ENCODE data around the gene DGUOK. TPM values are rescaled to one million over a fixed set of nuclear protein-coding genes. Genes with fewer than 3 reads are reported as not detected.
"Not testable (repeated sequence)": the region's sequence is repeated elsewhere in the genome, so short reads cannot be mapped to it uniquely, and the experiment has no call there.

DGUOK gene
- total RNA-seq, 1 experiment from 2014 or later: 94.7 TPM

DNA sequence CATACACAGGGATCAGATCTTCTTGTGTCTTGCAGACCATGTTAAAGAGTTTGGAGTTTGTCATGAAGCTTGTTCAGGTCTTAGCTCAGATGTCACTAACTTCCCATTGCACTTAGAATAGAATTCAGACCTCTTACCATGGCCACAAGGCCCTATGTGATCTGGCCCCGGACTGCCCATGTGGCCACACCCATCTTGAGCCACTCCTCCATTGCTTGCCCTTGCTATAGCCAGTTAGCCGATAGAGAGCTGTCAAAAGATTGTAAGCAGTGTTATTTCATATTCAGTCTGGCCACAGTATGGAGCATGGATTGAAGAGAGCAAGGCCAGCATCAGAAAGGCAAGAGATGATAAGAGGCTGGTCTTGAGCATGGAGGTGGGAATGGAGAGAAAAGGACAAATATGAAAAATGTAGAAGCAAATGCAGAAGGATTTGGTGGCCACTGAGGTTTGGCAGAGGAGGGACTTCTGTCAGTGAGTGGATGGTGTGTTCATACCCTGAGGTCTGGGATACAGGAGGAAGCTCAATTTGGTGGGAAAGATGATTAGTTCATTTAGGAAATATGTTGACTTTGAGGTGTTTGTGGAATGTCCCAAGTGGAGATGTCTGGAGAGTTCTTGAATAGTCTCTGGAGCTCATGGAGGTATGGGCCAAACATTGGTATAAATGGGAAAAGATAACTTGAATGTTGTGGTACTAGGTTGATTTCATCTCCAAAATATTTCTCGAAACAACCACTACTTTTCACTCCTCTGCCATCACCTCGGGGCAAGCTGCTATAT lies 10.6 kb downstream of the DGUOK start:
- no peak for DNase-seq (ENCODE audit: low read depth in 1 of 2, low spot score in 2 of 2)
- H3K4me3 ChIP-seq: no peak overlapping the region
- H3K4me1 ChIP-seq (replicated peaks): peaks cover 29% of the 10 kb centered on the region
- no peaks in the 10 kb centered on the region for H3K9me3 ChIP-seq (replicated peaks)
- no peaks in the 10 kb centered on the region for H3K27me3 ChIP-seq (replicated peaks)
- H3K27ac ChIP-seq: no peak overlapping the region
- H3K36me3 ChIP-seq: peaks cover 70% of the 10 kb centered on the region

DNA sequence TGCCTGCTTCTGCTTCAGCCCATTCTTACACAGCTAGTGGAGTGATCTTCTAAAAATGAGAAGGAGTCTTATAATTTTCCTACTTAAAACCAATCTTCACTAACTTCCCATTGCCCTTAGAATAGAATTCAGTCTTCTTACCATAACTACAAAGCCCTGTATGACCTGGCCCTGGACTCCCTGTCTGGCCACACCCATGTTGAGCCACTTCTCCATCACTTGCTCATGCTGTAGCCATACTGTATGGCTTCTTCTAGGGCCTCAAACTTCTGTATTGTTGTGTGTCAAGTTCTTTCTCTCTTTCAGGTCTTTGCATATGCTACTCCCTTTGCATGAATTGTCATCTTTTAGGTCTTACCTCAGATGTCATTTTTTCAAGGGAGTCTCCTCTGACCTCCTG lies 11.2 kb downstream of the DGUOK start:
- DNase-seq (ENCODE audit: low read depth in 1 of 2, low spot score in 2 of 2): no peak
- no peak overlapping the region for H3K4me3 ChIP-seq
- H3K27me3 ChIP-seq (replicated peaks): no peaks in the 10 kb centered on the region
- H3K27ac ChIP-seq: no peak overlapping the region
- no peaks in the 10 kb centered on the region for H3K9me3 ChIP-seq (replicated peaks)
- peaks cover 68% of the 10 kb centered on the region for H3K36me3 ChIP-seq
- H3K4me1 ChIP-seq (replicated peaks): peaks cover 29% of the 10 kb centered on the region

DNA sequence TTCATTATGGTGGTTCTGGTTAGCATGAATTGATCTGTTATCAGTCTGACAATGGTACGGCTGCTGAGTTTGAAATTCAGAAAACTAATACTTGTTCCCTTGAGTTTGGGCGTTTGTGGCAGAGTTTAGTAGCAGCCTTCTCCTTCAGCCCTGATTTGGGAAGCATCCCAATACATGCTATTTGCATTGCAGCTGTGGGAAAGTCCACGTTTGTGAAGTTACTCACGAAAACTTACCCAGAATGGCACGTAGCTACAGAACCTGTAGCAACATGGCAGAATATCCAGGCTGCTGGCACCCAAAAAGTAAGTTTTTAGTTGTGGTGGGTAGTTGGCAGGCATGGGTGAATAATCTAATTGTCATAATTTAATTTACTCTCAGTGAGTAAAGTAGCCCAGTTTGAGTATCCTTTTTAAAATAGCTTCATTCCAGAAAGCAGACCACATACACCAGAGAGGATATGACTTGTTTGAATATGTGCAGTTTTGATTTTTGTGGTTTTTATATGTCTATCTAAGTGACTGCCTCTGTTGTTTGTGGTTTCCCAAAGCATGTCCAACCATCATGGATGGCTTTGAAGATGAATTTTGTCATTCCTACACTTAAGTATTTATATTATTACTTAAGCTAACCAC lies 12.2 kb downstream of the DGUOK start:
- peak in 1 of 2 experiments; percentile 47 for DNase-seq (ENCODE audit: low read depth in 1 of 2, low spot score in 2 of 2)
- H3K9me3 ChIP-seq (replicated peaks): no peaks in the 10 kb centered on the region
- peak overlapping the region; percentile 45 for H3K27ac ChIP-seq
- H3K4me1 ChIP-seq (replicated peaks): peaks cover 29% of the 10 kb centered on the region
- H3K27me3 ChIP-seq (replicated peaks): no peaks in the 10 kb centered on the region
- no peak overlapping the region for H3K4me3 ChIP-seq
- H3K36me3 ChIP-seq: peaks cover 71% of the 10 kb centered on the region

DNA sequence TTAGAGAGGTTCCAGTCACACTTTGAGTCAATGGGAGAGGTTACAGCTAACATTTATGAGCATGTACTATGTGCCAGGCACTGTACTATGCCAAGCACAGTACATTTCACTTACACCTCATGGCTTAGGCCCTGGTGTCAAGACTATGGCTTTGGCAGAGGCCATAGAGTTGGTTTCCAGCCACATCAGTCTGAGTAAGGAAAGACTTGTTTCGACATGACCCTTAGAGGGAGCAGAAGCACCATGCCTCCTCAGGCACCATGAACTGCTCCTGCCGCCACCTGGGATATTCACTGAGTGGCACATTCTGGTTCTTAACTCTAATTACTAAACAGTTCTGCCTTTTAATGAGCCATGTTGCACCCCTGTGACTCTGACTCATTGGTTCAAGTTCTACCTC lies 12.7 kb downstream of the DGUOK start:
- Histone ChIP-seq H3K36me3 (peaks cover 71% of the 10 kb centered on the region), H3K4me3 (no peak overlapping the region), H3K27me3 (replicated peaks) (no peaks in the 10 kb centered on the region), H3K9me3 (replicated peaks) (no peaks in the 10 kb centered on the region), H3K4me1 (replicated peaks) (peaks cover 29% of the 10 kb centered on the region), H3K27ac (peak overlapping the region; percentile 45)
- DNase-seq (ENCODE audit: low read depth in 1 of 2, low spot score in 2 of 2): no peak

DNA sequence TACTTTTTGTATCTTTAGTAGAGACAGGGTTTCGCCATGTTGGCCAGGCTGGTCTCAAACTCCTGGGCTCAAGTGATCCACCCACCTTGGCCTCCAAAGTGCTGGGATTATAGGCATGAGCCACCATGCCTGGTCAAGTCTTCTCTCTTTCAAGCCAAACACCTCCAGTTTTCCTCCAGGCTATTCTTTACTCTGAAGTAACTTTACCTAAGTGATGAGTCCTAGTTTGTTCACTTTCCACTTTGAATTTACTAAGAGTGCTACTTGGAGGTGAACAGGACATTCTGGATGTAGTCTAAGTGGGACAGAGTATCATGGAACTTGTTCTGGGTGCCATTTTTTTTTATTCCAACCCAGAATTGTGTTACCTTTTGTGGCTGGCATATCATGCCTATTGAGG lies 13.4 kb downstream of the DGUOK start:
- H3K27me3 ChIP-seq (replicated peaks); H3K4me3 ChIP-seq; DNase-seq (ENCODE audit: low read depth in 1 of 2, low spot score in 2 of 2); H3K27ac ChIP-seq; H3K9me3 ChIP-seq (replicated peaks): not testable (repeated sequence)
- peaks cover 29% of the 10 kb centered on the region for H3K4me1 ChIP-seq (replicated peaks)
- peaks cover 76% of the 10 kb centered on the region for H3K36me3 ChIP-seq

DNA sequence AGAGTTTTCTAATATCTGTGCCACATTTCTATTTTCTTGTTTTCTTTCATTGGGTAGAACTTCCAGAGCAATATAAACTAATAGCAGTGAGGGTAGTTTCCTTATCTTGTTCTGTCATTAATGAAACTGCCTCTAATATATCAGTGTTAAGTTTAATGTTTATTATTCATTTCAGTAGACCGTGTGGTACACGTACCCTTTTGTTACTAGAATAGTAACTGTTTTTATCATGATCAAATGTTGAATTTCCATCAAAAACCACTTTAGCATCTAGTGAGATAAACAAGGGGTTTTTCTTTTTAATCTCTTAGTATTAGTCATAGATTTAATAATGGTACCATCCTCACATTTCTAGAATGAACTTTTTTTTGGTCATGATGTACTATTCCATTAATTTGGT lies 16.0 kb downstream of the DGUOK start:
- no peak for DNase-seq (ENCODE audit: low read depth in 1 of 2, low spot score in 2 of 2)
- peaks cover 19% of the 10 kb centered on the region for H3K4me1 ChIP-seq (replicated peaks)
- peaks cover 76% of the 10 kb centered on the region for H3K36me3 ChIP-seq

DNA sequence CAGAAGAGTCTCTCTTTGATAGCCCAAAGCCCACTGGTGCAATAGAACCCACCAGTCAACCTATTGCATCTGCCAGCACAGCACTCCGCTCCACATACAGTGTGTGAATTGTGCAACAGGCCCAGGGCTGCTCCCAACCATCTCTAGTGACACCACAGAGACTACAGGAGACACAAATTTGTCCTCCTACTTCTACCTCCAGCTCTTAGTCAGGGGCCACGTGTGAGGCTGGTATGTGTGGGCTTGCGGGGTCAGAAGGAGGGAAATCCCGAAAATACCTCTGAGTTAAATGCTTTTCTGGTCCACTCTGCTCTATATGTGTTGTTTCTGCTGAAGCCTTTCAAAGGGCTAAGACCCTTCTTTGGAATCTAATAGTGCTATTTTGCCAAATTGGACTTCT lies 18.0 kb downstream of the DGUOK start:
- DNase-seq (ENCODE audit: low read depth in 1 of 2, low spot score in 2 of 2): no peak
- Histone ChIP-seq H3K9me3 (replicated peaks) (no peaks in the 10 kb centered on the region), H3K4me1 (replicated peaks) (no peaks in the 10 kb centered on the region), H3K36me3 (peaks cover 78% of the 10 kb centered on the region), H3K27ac (no peak overlapping the region), H3K4me3 (no peak overlapping the region), H3K27me3 (replicated peaks) (no peaks in the 10 kb centered on the region)

More for the DNA sequence above, 16.0 kb downstream of the DGUOK start:
- H3K4me3 ChIP-seq: no peak overlapping the region
- H3K27me3 ChIP-seq (replicated peaks): no peaks in the 10 kb centered on the region
- H3K27ac ChIP-seq: no peak overlapping the region
- H3K9me3 ChIP-seq (replicated peaks): no peaks in the 10 kb centered on the region

DNA sequence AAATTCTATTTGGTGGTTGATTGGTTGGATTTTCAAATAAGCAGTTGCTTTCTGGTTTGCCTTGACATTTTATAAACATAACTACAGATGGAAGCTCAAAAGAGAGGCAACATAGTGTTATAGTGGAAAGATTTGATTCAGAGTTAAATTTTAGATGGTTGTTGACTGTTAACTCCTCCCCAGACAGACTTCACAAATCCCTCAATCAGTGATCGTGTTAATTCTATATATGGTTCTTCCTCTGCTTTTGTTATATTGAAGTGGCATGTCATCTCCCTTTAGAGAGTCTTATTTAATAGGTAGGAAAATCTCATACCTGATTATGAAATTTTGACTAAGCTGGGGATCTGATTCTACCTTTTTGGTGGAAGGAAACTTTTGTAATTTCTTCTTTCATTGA lies 19.5 kb downstream of the DGUOK start:
- DNase-seq (ENCODE audit: low read depth in 1 of 2, low spot score in 2 of 2): no peak
- peaks cover 78% of the 10 kb centered on the region for H3K36me3 ChIP-seq
- no peak overlapping the region for H3K4me3 ChIP-seq
- H3K4me1 ChIP-seq (replicated peaks): no peaks in the 10 kb centered on the region
- H3K27ac ChIP-seq: no peak overlapping the region
- no peaks in the 10 kb centered on the region for H3K9me3 ChIP-seq (replicated peaks)
- H3K27me3 ChIP-seq (replicated peaks): no peaks in the 10 kb centered on the region

DNA sequence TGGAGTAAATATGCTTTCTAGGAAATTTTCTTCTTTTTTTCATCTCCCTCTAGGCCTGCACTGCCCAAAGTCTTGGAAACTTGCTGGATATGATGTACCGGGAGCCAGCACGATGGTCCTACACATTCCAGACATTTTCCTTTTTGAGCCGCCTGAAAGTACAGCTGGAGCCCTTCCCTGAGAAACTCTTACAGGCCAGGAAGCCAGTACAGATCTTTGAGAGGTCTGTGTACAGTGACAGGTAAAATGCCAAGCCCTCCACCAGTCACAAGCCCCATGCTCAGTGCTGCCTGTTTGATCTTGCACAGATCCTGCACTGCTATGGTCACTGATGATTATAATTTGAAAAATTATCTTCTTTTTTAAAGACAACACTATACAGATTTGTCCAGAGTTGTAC lies 20.0 kb downstream of the DGUOK start:
- Histone ChIP-seq H3K36me3 (peaks cover 82% of the 10 kb centered on the region), H3K4me3 (no peak overlapping the region), H3K27ac (no peak overlapping the region), H3K9me3 (replicated peaks) (no peaks in the 10 kb centered on the region), H3K27me3 (replicated peaks) (no peaks in the 10 kb centered on the region), H3K4me1 (replicated peaks) (no peaks in the 10 kb centered on the region)
- no peak for DNase-seq (ENCODE audit: low read depth in 1 of 2, low spot score in 2 of 2)

DNA sequence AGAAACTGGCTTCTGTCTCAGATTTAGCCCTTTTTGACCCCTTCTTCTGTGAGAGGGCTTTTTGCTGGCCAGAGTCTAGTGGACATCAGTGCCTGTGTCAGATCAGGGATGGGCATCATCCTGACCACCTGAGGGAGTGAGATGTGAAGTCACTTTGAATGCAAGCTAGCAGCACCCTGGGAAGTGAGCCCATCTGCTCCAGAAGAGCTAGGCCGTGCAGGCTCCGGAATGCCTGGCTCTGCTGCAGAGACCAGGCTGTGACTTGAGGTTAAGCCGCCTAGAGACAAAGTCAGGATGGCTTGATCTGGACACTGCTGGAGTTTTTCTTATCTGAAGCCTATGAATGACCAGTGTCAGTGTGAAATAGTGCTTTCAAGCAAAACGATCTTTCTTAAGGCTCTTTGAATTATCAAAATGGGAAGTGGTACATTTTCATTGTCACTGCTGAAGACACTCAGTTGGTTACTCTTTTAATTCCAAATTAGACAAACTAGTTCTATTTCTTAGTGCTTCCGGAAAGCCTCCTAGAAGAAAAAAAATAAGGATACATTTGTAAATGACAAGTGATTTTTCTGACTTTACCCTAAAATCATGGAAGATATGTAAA lies 20.8 kb downstream of the DGUOK start:
- H3K9me3 ChIP-seq (replicated peaks): no peaks in the 10 kb centered on the region
- H3K4me3 ChIP-seq: no peak overlapping the region
- H3K27me3 ChIP-seq (replicated peaks): no peaks in the 10 kb centered on the region
- peaks cover 91% of the 10 kb centered on the region for H3K36me3 ChIP-seq
- no peak overlapping the region for H3K27ac ChIP-seq
- DNase-seq (ENCODE audit: low read depth in 1 of 2, low spot score in 2 of 2): no peak
- no peaks in the 10 kb centered on the region for H3K4me1 ChIP-seq (replicated peaks)

DNA sequence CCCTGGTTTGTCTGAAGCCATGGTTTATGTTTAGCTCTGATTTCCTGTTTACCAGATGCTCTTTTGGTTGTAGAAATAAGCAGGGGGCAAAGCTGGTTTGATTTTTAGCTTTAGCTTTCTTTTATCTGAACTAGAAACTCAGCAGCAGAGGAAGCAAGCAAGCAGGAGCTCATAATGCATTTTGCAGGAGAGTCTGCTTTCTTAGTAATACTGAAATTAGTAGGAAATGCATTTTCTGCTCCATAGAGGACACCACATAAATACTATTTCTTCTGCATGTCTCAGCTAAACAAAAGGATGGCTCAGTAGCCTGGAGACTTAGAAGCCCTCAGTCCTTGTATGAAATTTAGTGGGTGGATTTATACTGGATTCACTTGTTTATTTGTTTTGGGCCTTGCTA lies 23.1 kb downstream of the DGUOK start:
- no peak for DNase-seq (ENCODE audit: low read depth in 1 of 2, low spot score in 2 of 2)
- Histone ChIP-seq H3K4me3 (no peak overlapping the region), H3K36me3 (peaks cover 91% of the 10 kb centered on the region), H3K27me3 (replicated peaks) (no peaks in the 10 kb centered on the region), H3K27ac (no peak overlapping the region), H3K9me3 (replicated peaks) (no peaks in the 10 kb centered on the region), H3K4me1 (replicated peaks) (no peaks in the 10 kb centered on the region)

DNA sequence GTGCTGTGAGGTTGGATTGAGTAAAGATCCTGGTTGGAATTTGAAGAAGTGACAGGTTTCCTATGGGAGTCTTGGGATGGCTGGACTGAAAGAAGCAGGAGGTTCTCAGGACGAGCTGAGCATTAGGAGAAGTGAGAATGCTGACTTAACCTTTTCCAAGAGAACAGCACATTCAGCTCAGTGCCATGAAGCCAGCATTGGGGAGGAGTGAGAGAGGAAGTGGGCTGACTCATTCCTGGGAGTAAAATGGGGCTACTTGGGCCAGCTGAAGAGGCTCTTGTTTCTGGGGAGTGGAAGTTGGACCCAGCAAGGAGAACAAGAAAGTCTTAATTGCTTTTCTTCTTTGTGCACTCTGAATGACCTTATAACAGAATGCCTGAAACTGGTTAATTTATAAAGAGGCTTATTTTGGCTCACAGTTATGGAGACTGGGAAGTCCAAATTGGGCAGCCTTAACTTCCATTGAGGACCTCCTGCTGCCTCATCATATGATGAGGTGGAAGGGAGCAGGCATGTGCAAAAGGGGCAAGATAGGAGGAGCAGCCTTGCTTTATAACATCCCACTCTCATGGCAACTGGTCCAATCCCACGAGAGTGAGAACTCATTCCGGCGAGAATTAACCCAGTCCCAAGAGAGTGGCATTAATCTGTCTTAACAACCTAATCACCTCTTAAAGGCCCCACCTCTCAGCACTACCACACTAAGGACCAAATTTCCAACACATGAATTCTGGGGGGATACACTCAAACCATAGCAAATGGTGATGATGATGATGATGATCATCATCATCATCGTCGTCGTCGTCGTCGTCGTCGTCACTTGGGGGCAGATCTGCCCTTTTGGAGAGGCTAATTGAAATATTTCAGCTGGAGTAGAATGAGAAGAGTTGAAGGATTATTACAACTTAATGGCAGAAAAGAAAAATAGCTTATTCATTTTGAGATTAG lies 26.1 kb downstream of the DGUOK start:
- no peak overlapping the region for H3K4me3 ChIP-seq
- no peaks in the 10 kb centered on the region for H3K4me1 ChIP-seq (replicated peaks)
- H3K36me3 ChIP-seq: peaks cover 95% of the 10 kb centered on the region
- no peak for DNase-seq (ENCODE audit: low read depth in 1 of 2, low spot score in 2 of 2)
- no peak overlapping the region for H3K27ac ChIP-seq
- H3K27me3 ChIP-seq (replicated peaks): no peaks in the 10 kb centered on the region
- H3K9me3 ChIP-seq (replicated peaks): no peaks in the 10 kb centered on the region

DNA sequence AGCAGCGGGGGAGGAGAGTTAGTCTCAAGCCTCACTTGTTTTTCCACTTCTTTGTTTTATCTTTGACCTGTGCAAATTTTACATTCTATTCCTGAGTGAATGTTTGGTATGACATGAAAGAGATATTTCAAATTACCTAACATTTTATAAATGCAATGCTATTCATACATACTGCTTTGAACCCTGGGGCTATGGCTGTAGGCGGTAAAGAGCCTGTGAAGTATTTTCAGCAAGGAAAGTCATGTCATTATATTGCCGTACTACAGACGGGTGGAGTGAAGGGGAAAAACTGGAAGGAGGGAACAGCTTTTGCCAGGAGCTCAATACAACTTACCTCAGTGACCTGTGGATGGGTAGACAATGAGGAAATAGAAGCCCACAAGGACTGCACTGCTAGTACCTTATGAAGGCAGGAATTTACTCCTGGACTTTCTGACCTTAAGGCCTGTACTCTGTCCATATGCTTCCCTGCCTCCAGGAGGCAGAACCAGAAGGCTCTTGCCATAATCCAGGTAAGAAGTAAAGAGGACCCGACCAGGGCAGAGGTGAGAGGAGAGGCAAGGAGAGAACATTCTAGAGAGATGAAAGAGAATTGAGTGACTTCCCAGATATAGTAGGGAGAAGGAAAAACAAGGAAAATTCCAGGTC lies 29.7 kb downstream of the DGUOK start:
- no peaks in the 10 kb centered on the region for H3K9me3 ChIP-seq (replicated peaks)
- no peak overlapping the region for H3K27ac ChIP-seq
- no peaks in the 10 kb centered on the region for H3K4me1 ChIP-seq (replicated peaks)
- no peak for DNase-seq (ENCODE audit: low read depth in 1 of 2, low spot score in 2 of 2)
- H3K36me3 ChIP-seq: peaks cover 84% of the 10 kb centered on the region
- no peak overlapping the region for H3K4me3 ChIP-seq
- H3K27me3 ChIP-seq (replicated peaks): no peaks in the 10 kb centered on the region
